Measurements from ENCODE around the gene SLC38A9.

SLC38A9 gene

GRCh38 chr5:55577353-55578060, 134.6 kb downstream of the SLC38A9 start:
- no peak overlapping the region for H3K4me3 ChIP-seq (ENCODE audit: low read length)
- peak; percentile 84 for DNase-seq (ENCODE audit: low read depth)
- TF ChIP-seq CTCF (conservative IDR thresholded peaks at IDR 0.05; ENCODE audit: low read length), result no peak

- DNase-seq (ENCODE audit: low read depth), result no peak
- TF ChIP-seq CTCF (conservative IDR thresholded peaks at IDR 0.05; ENCODE audit: low read length), result no peak
- H3K4me3 ChIP-seq (ENCODE audit: low read length), result no peak overlapping the region
Observed at GRCh38 chr5:55576661-55577060, 135.5 kb downstream of the SLC38A9 start.

Measured in AG10803 (cell line).